Upper lobe of left lung (tissue), 6 donors: ENCODE data around the gene MRPS34. TPM values are rescaled to one million over a fixed set of nuclear protein-coding genes. Genes with fewer than 3 reads are reported as not detected.

Experiments
- ATAC-seq, 2 donors: fragments of 200-7000 bp; cut with Tn5 transposase; one replicate each; pipeline ENCODE4 v1.9.1; 2022; ENCODE audit warnings: mild to moderate bottlenecking in 2 of 2, moderate library complexity in 2 of 2; ENCODE audit not compliant: low FRiP score in 2 of 2
- DNase-seq, 2 donors: peaks; one replicate each; pipeline ENCODE4 v3.0.0-alpha.2; 2019 to 2020
- H3K27ac ChIP-seq, 4 donors: fragments of 200-600 bp; sonication (generic); one replicate each; pipeline ENCODE4 v1.5.1; 2016 to 2019
- H3K27me3 ChIP-seq, 4 donors: fragments of 200-600 bp; sonication (generic); one replicate each; pipeline ENCODE4 v1.5.1; 2017 to 2019
- H3K36me3 ChIP-seq, 4 donors: fragments of 200-600 bp; sonication (generic); one replicate each; pipeline ENCODE4 v1.5.1; 2016 to 2019
- H3K4me1 ChIP-seq, 4 donors: fragments of 200-600 bp; sonication (generic); one replicate each; pipeline ENCODE4 v1.5.1; 2018 to 2019
- H3K4me3 ChIP-seq, 4 donors: fragments of 200-600 bp; sonication (generic); one replicate each; pipeline ENCODE4 v1.5.1; 2017 to 2019; ENCODE audit warnings: mild to moderate bottlenecking in 2 of 4, moderate library complexity in 1 of 4
- H3K9me3 ChIP-seq, 4 donors: fragments of 200-600 bp; sonication (generic); one replicate each; pipeline ENCODE4 v1.5.1; 2018 to 2019
- CTCF ChIP-seq, 6 experiments: fragments of 450-650 bp in 4 of 6; fragments of 200-600 bp in 2 of 6; sonication (generic) in 2 of 6; IDR thresholded peaks; one replicate each; pipeline ENCODE4 v1.5.1; 2016 to 2019; ENCODE audit warnings: antibody characterized with exemption in 6 of 6
- EP300 ChIP-seq, 4 donors: sonication (generic); formaldehyde crosslinking; IDR thresholded peaks; one replicate each; pipeline ENCODE4 v1.5.1; 2017; ENCODE audit warnings: antibody characterized with exemption in 4 of 4, control low read depth in 2 of 4
- POLR2A ChIP-seq, 4 donors: fragments of 450-650 bp; IDR thresholded peaks; one replicate each; pipeline ENCODE4 v1.5.1; 2016 to 2017; ENCODE audit warnings: antibody characterized with exemption in 4 of 4, mild to moderate bottlenecking in 2 of 4
- POLR2AphosphoS5 ChIP-seq, 2 donors: sonication (generic); formaldehyde crosslinking; IDR thresholded peaks; one replicate each; pipeline ENCODE4 v1.5.1; 2017; ENCODE audit warnings: antibody characterized with exemption in 2 of 2
- WGBS, 2 donors: methylation state at CpG; one replicate each; pipeline ENCODE4 v1.1.5; 2017 to 2018; 5-methylcytosine and 5-hydroxymethylcytosine counted together
- total RNA-seq, 6 donors: library from RNA; depleted of rRNA in 4 of 6; stranded (reverse); fragments of >200 nt in 4 of 6; gene quantifications; one replicate each; pipeline versions ENCODE4 v1.1.0 to v1.2.1, GENCODE V29; 2016 to 2021
- donor health status: DM: no; HTN: no; CAD: no; lungs with moderate emphysema.
- donor health status: DM: no; HTN: yes; CAD: no; lungs with severe emphysema.

MRPS34 gene
- total RNA-seq, 6 donors from 2014 or later = 49.2 to 91.7 (median 69.8) TPM

- peak in 1 of 2 donors; percentile 79 for DNase-seq
- ATAC-seq = no peak
- Histone ChIP-seq H3K9me3 (no peaks in the 10 kb centered on the region), H3K27ac (no peak overlapping the region), H3K27me3 (no peaks in the 10 kb centered on the region), H3K36me3 (peaks cover 17 to 66% (median 54%) of the 10 kb centered on the region in 4 donors), H3K4me1 (peaks cover 18 to 33% (median 20%) of the 10 kb centered on the region in 4 donors), H3K4me3 (no peak overlapping the region)
- 87 to 91% methylated on average over 21 to 41 of the region's 41 CpGs for WGBS, 2 donors
- no peak for TF ChIP-seq CTCF (IDR thresholded peaks at IDR 0.05)
- TF ChIP-seq POLR2AphosphoS5 (IDR thresholded peaks at IDR 0.05) = no peak
- no peak for TF ChIP-seq POLR2A (IDR thresholded peaks at IDR 0.05)
- TF ChIP-seq EP300 (IDR thresholded peaks at IDR 0.05) = no peak
These were observed 4.7 kb downstream of the MRPS34 start for GRCh38 chr16:1768061-1768766.

GRCh38 chr16:1767116-1767994, 5.6 kb downstream of the MRPS34 start:
- peak in 1 of 2 donors; percentile 79 for DNase-seq
- TF ChIP-seq POLR2AphosphoS5 (IDR thresholded peaks at IDR 0.05) (no peak), EP300 (IDR thresholded peaks at IDR 0.05) (no peak), POLR2A (IDR thresholded peaks at IDR 0.05) (no peak), CTCF (IDR thresholded peaks at IDR 0.05) (no peak)

GRCh38 chr16:1766701-1767100, 6.2 kb downstream of the MRPS34 start:
- WGBS, 2 donors = 80 to 95% methylated on average over 2 to 18 of the region's 18 CpGs
- H3K27ac ChIP-seq = no peak overlapping the region
- no peak overlapping the region for H3K4me3 ChIP-seq
- TF ChIP-seq CTCF (IDR thresholded peaks at IDR 0.05) = no peak
- TF ChIP-seq POLR2AphosphoS5 (IDR thresholded peaks at IDR 0.05) = no peak
- no peak for TF ChIP-seq POLR2A (IDR thresholded peaks at IDR 0.05)
- ATAC-seq = no peak
- H3K27me3 ChIP-seq = no peaks in the 10 kb centered on the region
- H3K9me3 ChIP-seq = no peaks in the 10 kb centered on the region
- H3K36me3 ChIP-seq = peaks cover 23 to 81% (median 69%) of the 10 kb centered on the region in 4 donors
- H3K4me1 ChIP-seq = peaks cover 11 to 25% (median 13%) of the 10 kb centered on the region in 4 donors
- peak in 1 of 2 donors; percentile 78 for DNase-seq

More at GRCh38 chr16:1767116-1767994, 5.6 kb downstream of the MRPS34 start:
- peaks cover 23 to 75% (median 63%) of the 10 kb centered on the region in 4 donors for H3K36me3 ChIP-seq
- no peaks in the 10 kb centered on the region for H3K27me3 ChIP-seq
- WGBS, 2 donors = 93 to 94% methylated on average over 24 to 36 of the region's 42 CpGs
- H3K4me3 ChIP-seq = no peak overlapping the region
- no peaks in the 10 kb centered on the region for H3K9me3 ChIP-seq
- no peak for ATAC-seq
- H3K27ac ChIP-seq = no peak overlapping the region
- H3K4me1 ChIP-seq = peaks cover 18 to 32% (median 19%) of the 10 kb centered on the region in 4 donors

- peaks cover 9 to 22% (median 12%) of the 10 kb centered on the region in 4 donors for H3K4me1 ChIP-seq
- 94 to 97% methylated on average over 14 to 16 of the region's 19 CpGs for WGBS, 2 donors
- H3K9me3 ChIP-seq = no peaks in the 10 kb centered on the region
- ATAC-seq (no peak), DNase-seq (peak in 1 of 2 donors; percentile 74)
- peaks cover 23 to 85% (median 72%) of the 10 kb centered on the region in 4 donors for H3K36me3 ChIP-seq
- no peaks in the 10 kb centered on the region for H3K27me3 ChIP-seq
- no peak overlapping the region for H3K4me3 ChIP-seq
- H3K27ac ChIP-seq = no peak overlapping the region
- no peak for TF ChIP-seq CTCF (IDR thresholded peaks at IDR 0.05)
- no peak for TF ChIP-seq EP300 (IDR thresholded peaks at IDR 0.05)
- no peak for TF ChIP-seq POLR2AphosphoS5 (IDR thresholded peaks at IDR 0.05)
- TF ChIP-seq POLR2A (IDR thresholded peaks at IDR 0.05) = no peak
These were observed 6.7 kb downstream of the MRPS34 start for GRCh38 chr16:1766231-1766630.
